ENCODE data around the gene MRPL54. TPM values are rescaled to one million over a fixed set of nuclear protein-coding genes. Genes with fewer than 3 reads are reported as not detected.
A peak's percentile ranks its signal among the peaks of the same experiment; 100 is the strongest.

Gene MRPL54
- total RNA-seq, 2 donors from 2014 or later, result 81.0 to 84.4 TPM

DNA sequence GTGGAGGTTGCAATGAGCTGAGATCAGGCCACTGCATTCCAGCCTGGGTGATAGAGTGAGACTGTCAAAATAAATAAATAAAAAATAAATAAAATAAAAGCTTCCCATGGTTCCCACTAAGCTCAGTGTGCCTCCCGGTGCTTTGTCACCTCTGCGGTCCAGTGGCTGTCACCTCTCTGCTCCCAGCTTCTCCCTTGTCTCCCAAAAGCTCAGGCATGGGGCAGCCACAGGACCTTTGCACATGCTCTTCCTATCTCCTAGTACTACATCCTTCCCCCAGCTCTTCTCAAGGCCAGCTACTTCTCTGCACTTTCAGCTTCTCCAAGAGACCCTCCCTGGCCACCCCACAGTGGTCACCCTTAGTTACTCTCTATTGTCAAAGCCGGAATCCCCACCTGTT is 31.3 kb downstream of the MRPL54 start:
- TF ChIP-seq, protein P1, sequence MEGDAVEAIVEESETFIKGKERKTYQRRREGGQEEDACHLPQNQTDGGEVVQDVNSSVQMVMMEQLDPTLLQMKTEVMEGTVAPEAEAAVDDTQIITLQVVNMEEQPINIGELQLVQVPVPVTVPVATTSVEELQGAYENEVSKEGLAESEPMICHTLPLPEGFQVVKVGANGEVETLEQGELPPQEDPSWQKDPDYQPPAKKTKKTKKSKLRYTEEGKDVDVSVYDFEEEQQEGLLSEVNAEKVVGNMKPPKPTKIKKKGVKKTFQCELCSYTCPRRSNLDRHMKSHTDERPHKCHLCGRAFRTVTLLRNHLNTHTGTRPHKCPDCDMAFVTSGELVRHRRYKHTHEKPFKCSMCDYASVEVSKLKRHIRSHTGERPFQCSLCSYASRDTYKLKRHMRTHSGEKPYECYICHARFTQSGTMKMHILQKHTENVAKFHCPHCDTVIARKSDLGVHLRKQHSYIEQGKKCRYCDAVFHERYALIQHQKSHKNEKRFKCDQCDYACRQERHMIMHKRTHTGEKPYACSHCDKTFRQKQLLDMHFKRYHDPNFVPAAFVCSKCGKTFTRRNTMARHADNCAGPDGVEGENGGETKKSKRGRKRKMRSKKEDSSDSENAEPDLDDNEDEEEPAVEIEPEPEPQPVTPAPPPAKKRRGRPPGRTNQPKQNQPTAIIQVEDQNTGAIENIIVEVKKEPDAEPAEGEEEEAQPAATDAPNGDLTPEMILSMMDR (IDR thresholded peaks at IDR 0.05), result no peak
- H3K4me1 ChIP-seq, result no peaks in the 10 kb centered on the region
- H3K4me3 ChIP-seq, result no peak overlapping the region
- peaks cover 0 to 21% of the 10 kb centered on the region in 2 donors for H3K9me3 ChIP-seq
- H3K36me3 ChIP-seq, result no peaks in the 10 kb centered on the region
- no peaks in the 10 kb centered on the region for H3K27me3 ChIP-seq
- no peak overlapping the region for H3K27ac ChIP-seq
- no peak for DNase-seq (ENCODE audit: low spot score)

DNA sequence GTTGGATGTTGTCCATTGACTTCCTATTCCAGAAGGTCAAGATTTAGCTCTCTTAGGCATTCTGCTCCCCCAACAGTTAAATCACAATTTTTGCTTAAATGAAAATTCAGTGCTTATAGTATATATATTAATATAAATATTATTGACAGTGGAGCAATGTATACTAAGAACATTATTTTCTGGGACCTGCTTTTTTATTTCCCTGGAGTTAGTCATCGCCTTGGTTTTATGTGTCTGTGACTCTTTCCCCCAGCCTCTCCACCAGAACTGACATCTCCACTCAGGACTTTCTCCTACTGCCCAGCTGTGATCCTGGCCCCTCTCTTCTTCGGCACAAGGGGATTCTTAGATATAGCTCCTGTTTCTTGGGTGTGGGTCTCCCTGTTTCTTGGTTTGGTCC is 33.9 kb downstream of the MRPL54 start:
- no peak overlapping the region for H3K27ac ChIP-seq
- peaks cover 0 to 3% of the 10 kb centered on the region in 2 donors for H3K4me1 ChIP-seq
- H3K4me3 ChIP-seq, result no peak overlapping the region
- H3K9me3 ChIP-seq, result peaks cover 0 to 12% of the 10 kb centered on the region in 2 donors
- TF ChIP-seq, protein P1 (IDR thresholded peaks at IDR 0.05), result no peak
- no peaks in the 10 kb centered on the region for H3K27me3 ChIP-seq
- H3K36me3 ChIP-seq, result no peaks in the 10 kb centered on the region
- no peak for DNase-seq (ENCODE audit: low spot score)

DNA sequence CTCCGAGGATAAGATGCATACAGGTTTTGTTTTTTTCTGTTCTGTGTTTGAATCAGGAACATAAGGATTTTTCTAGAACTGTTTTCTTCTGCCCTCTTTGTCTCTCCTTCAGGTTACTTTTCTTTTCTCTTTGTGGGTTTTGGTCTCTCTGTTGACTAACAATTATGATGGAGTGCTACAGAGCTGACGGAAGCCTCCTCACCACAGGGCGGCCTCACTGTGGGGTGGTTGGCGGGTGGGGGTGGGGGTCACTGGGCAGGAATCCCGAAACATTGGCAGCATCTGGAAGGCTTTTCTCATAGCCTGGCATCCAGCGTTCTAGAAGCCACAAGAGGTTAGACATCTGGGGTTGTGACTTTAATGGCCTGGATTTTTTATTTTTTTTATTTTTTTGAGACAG is 35.7 kb downstream of the MRPL54 start:
- Histone ChIP-seq H3K4me3 (no peak overlapping the region), H3K4me1 (peaks cover 0 to 11% of the 10 kb centered on the region in 2 donors), H3K9me3 (peaks cover 0 to 12% of the 10 kb centered on the region in 2 donors), H3K36me3 (no peaks in the 10 kb centered on the region), H3K27me3 (peaks cover 0 to 6% of the 10 kb centered on the region in 2 donors), H3K27ac (no peak overlapping the region)
- TF ChIP-seq, protein P1 (IDR thresholded peaks at IDR 0.05), result no peak
- no peak for DNase-seq (ENCODE audit: low spot score)

DNA sequence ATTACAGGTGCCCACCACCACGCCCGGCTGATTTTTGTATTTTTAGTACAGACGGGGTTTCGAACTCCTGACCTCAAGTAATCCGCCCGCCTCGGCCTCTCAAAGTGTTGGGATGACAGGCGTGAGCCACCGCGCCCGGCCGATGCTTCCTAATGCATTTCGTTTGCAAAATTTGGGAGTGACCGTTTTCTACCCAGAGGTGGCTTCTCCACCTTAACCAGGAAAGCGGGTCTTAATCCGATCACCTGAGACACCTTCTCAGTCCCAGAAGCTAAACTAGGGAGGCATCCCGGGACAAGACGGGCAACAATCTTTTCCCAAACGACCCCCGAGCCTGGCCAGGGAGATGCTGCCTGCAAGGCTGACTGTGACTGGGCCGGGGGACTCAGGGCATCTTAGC is 38.5 kb downstream of the MRPL54 start:
- TF ChIP-seq, protein P1 (IDR thresholded peaks at IDR 0.05), result no peak
- Histone ChIP-seq H3K27me3 (peaks cover 0 to 6% of the 10 kb centered on the region in 2 donors), H3K36me3 (no peaks in the 10 kb centered on the region), H3K4me1 (peaks cover 0 to 11% of the 10 kb centered on the region in 2 donors), H3K27ac (no peak overlapping the region), H3K9me3 (peaks cover 0 to 10% of the 10 kb centered on the region in 2 donors), H3K4me3 (peak overlapping the region in 1 of 2 donors; percentile 21)
- no peak for DNase-seq (ENCODE audit: low spot score)

DNA sequence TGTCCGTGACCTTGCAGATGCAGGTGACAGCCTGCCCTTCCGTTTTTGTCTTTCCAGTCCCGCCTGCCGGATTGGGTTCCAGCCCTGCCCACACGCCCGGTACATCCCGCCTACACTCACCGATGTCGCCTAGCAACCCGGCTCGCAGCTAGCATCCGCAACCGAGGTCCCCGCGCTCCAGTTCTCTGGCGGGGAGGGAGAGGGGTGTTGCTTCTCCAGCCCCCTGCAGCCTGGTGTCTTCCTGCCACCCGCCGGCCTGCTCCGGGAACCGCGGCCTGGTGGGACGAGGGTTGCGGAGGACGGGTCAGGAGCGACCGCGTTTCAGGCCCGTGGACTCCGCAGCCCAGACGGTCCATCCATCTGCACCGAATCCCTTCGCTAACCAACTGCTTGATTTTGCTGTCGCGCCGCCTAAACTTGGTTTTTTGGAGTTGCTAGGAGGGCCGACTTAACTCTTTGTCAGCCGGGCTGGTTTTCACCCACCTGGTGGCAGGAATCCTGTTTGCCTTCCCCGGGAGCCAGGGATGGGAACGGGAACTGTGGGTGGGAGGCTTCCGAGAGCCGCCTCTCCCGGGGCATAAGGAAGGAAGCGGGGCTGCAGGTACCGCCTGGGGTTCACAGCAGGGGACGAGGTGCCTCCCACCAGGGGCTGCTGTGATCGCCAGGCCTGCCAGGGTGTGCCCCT is 39.1 kb downstream of the MRPL54 start:
- H3K27ac ChIP-seq, result no peak overlapping the region
- H3K36me3 ChIP-seq, result no peaks in the 10 kb centered on the region
- no peak for DNase-seq (ENCODE audit: low spot score)
- peaks cover 0 to 11% of the 10 kb centered on the region in 2 donors for H3K4me1 ChIP-seq
- H3K27me3 ChIP-seq, result peaks cover 0 to 6% of the 10 kb centered on the region in 2 donors
- TF ChIP-seq, protein P1 (IDR thresholded peaks at IDR 0.05), result no peak
- peak overlapping the region in 1 of 2 donors; percentile 21 for H3K4me3 ChIP-seq
- H3K9me3 ChIP-seq, result peaks cover 0 to 5% of the 10 kb centered on the region in 2 donors

All from right atrium auricular region (tissue), 2 donors.